Measurements from ENCODE around the gene MYH10. TPM values are rescaled to one million over a fixed set of nuclear protein-coding genes. Genes with fewer than 3 reads are reported as not detected.

MYH10 gene
- total RNA-seq, 1 donor from 2014 or later, result 34.9 TPM

GRCh38 chr17:8522577-8522976 is 107.9 kb downstream of the MYH10 start:
- H3K4me1 ChIP-seq, result no peaks in the 10 kb centered on the region
- TF ChIP-seq, protein P1, sequence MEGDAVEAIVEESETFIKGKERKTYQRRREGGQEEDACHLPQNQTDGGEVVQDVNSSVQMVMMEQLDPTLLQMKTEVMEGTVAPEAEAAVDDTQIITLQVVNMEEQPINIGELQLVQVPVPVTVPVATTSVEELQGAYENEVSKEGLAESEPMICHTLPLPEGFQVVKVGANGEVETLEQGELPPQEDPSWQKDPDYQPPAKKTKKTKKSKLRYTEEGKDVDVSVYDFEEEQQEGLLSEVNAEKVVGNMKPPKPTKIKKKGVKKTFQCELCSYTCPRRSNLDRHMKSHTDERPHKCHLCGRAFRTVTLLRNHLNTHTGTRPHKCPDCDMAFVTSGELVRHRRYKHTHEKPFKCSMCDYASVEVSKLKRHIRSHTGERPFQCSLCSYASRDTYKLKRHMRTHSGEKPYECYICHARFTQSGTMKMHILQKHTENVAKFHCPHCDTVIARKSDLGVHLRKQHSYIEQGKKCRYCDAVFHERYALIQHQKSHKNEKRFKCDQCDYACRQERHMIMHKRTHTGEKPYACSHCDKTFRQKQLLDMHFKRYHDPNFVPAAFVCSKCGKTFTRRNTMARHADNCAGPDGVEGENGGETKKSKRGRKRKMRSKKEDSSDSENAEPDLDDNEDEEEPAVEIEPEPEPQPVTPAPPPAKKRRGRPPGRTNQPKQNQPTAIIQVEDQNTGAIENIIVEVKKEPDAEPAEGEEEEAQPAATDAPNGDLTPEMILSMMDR (IDR thresholded peaks at IDR 0.05), result no peak
- no peak for TF ChIP-seq POLR2AphosphoS5 (IDR thresholded peaks at IDR 0.05; ENCODE audit: insufficient read depth in 1 of 2, low read depth in 1 of 2)
- H3K36me3 ChIP-seq, result peaks cover 0 to 19% of the 10 kb centered on the region in 2 donors
- no peak for DNase-seq (ENCODE audit: extremely low spot score in 2 of 2)
- no peak overlapping the region for H3K27ac ChIP-seq
- intact Hi-C loops (cut with DNase I), result no loop called here
- H3K27me3 ChIP-seq, result no peaks in the 10 kb centered on the region
- no peaks in the 10 kb centered on the region for H3K9me3 ChIP-seq
- no peak overlapping the region for H3K4me3 ChIP-seq

- DNase-seq (ENCODE audit: extremely low spot score in 2 of 2), result no peak
- Histone ChIP-seq H3K27me3 (no peaks in the 10 kb centered on the region), H3K36me3 (peaks cover 0 to 19% of the 10 kb centered on the region in 2 donors), H3K27ac (no peak overlapping the region), H3K4me3 (no peak overlapping the region), H3K9me3 (no peaks in the 10 kb centered on the region), H3K4me1 (no peaks in the 10 kb centered on the region)
- no peak for TF ChIP-seq POLR2AphosphoS5 (IDR thresholded peaks at IDR 0.05; ENCODE audit: insufficient read depth in 1 of 2, low read depth in 1 of 2)
- TF ChIP-seq POLR2A (IDR thresholded peaks at IDR 0.05), result no peak
- TF ChIP-seq, protein P1 (IDR thresholded peaks at IDR 0.05), result no peak
- intact Hi-C loops (cut with DNase I), result no loop called here
These were observed 109.5 kb downstream of the MYH10 start for GRCh38 chr17:8520981-8521380.

DNA sequence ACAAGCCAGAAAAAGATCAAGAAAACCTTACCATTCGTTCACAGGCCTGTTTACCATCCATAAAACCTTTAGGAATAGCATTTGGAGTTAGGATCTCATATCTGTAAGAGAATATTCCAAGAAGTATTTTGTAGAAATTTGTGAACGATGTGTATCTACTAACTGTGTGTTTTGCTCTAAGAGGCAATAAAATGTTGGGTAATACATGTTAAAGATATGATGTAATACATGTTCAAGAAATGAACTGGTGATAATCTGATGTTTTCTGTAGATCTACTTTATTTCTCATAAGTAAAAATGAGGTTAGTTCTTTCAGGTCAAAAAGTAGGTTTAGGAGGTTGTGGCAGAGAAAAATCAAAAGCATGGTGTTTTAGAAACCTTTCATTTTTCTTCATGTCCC is 111.7 kb downstream of the MYH10 start:
- Histone ChIP-seq H3K4me3 (no peak overlapping the region), H3K4me1 (no peaks in the 10 kb centered on the region), H3K36me3 (peaks cover 0 to 19% of the 10 kb centered on the region in 2 donors), H3K9me3 (no peaks in the 10 kb centered on the region), H3K27me3 (no peaks in the 10 kb centered on the region), H3K27ac (no peak overlapping the region)
- TF ChIP-seq, protein P1 (IDR thresholded peaks at IDR 0.05), result no peak
- TF ChIP-seq POLR2AphosphoS5 (IDR thresholded peaks at IDR 0.05; ENCODE audit: insufficient read depth in 1 of 2, low read depth in 1 of 2) (no peak), POLR2A (IDR thresholded peaks at IDR 0.05) (no peak)
- intact Hi-C loops (cut with DNase I), result no loop called here
- no peak for DNase-seq (ENCODE audit: extremely low spot score in 2 of 2)

GRCh38 chr17:8518326-8518725 is 112.2 kb downstream of the MYH10 start:
- TF ChIP-seq POLR2AphosphoS5 (IDR thresholded peaks at IDR 0.05; ENCODE audit: insufficient read depth in 1 of 2, low read depth in 1 of 2) (no peak), POLR2A (IDR thresholded peaks at IDR 0.05) (no peak)
- TF ChIP-seq, protein P1 (IDR thresholded peaks at IDR 0.05), result no peak
- intact Hi-C loops (cut with DNase I), result no loop called here
- no peaks in the 10 kb centered on the region for H3K4me1 ChIP-seq
- H3K9me3 ChIP-seq, result no peaks in the 10 kb centered on the region
- peaks cover 0 to 19% of the 10 kb centered on the region in 2 donors for H3K36me3 ChIP-seq
- DNase-seq (ENCODE audit: extremely low spot score in 2 of 2), result no peak
- no peaks in the 10 kb centered on the region for H3K27me3 ChIP-seq
- no peak overlapping the region for H3K27ac ChIP-seq
- no peak overlapping the region for H3K4me3 ChIP-seq

DNA sequence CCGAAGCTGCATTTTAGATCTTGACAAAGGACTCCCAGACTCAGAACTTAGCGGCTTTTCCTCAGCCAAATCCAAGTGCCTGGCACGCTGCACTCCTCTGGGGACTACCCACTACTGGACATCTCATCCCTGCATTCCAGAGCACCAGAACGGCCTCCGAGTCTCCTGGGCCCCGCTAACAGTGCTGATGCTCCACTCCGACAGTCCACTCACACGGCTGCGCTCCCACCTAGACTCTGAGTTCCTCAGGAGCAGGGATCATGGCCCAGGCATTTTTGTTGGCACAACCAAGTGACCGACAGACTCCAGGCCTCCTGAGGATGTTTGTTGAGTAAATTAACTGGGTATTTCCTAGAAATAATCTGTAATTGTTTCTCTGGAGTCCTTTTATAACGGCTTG is 115.7 kb downstream of the MYH10 start:
- no peak for DNase-seq (ENCODE audit: extremely low spot score in 2 of 2)
- Histone ChIP-seq H3K9me3 (no peaks in the 10 kb centered on the region), H3K4me1 (no peaks in the 10 kb centered on the region), H3K4me3 (no peak overlapping the region), H3K27ac (no peak overlapping the region), H3K36me3 (peaks cover 0 to 20% of the 10 kb centered on the region in 2 donors), H3K27me3 (no peaks in the 10 kb centered on the region)
- no peak for TF ChIP-seq POLR2AphosphoS5 (IDR thresholded peaks at IDR 0.05; ENCODE audit: insufficient read depth in 1 of 2, low read depth in 1 of 2)
- no peak for TF ChIP-seq POLR2A (IDR thresholded peaks at IDR 0.05)
- TF ChIP-seq, protein P1 (IDR thresholded peaks at IDR 0.05), result no peak
- intact Hi-C loops (cut with DNase I), result no loop called here
